HCT116 (cell line): ENCODE data around the gene TXLNA. TPM values are rescaled to one million over a fixed set of nuclear protein-coding genes. Genes with fewer than 3 reads are reported as not detected.

Experiments
- ATAC-seq: fragments of 200-7000 bp; cut with Tn5 transposase; 2 replicates; pipeline ENCODE4 v1.9.1; 2020; ENCODE audit warnings: mild to moderate bottlenecking, moderate library complexity
- BruUV-seq: library from RNA; stranded (reverse); fragments of 400-500 nt; replicated peaks from 2 replicates; lab custom pipeline; 2021; lab: Mats Ljungman, UMichigan
- CTCF ChIA-PET: fragments of 300-600 bp; sonication (Branson Sonifier 250); formaldehyde crosslinking; loops from one replicate; lab custom pipeline; 2021; ENCODE audit warnings: antibody characterized with exemption; lab: Charles Lee
- POLR2A ChIA-PET: fragments of 300-600, 350-600 bp; sonication (Branson Sonifier 250); formaldehyde crosslinking; loops from one replicate; lab custom pipeline; 2021; ENCODE audit warnings: antibody characterized with exemption; lab: Charles Lee
- RAD21 ChIA-PET, 2 experiments: fragments of 300-600 bp; sonication (Branson Sonifier 250); formaldehyde crosslinking; loops; one replicate each; lab custom pipeline; 2023; ENCODE audit warnings: low total read pairs in 2 of 2; ENCODE audit not compliant: uncharacterized antibody in 2 of 2, unreplicated experiment in 2 of 2, low non-redundant PET in 1 of 2; lab: Charles Lee
- DNase-seq: peaks from one replicate; pipeline ENCODE4 v3.0.0-alpha.2; 2010; ENCODE audit warnings: low read depth, low spot score
- H2AFZ ChIP-seq: fragments of 200-600 bp; shearing (Covaris generic), sonication (generic); 2 replicates; pipeline ENCODE4 v1.6.1; 2017; ENCODE audit warnings: low read depth, mixed run types, mixed read lengths, antibody characterized with exemption, low read length; ENCODE audit not compliant: poor library complexity, severe bottlenecking
- H3K27ac ChIP-seq: 2 replicates; pipeline ENCODE4 v1.5.1; 2012; ENCODE audit warnings: low read depth, low read length
- H3K27me3 ChIP-seq: fragments of 200-600 bp; sonication (generic); 2 replicates; pipeline ENCODE4 v1.6.1; 2016; ENCODE audit warnings: mixed run types, low read length, mixed read lengths; ENCODE audit not compliant: insufficient read depth
- H3K36me3 ChIP-seq, 2 experiments: fragments of 200-500 bp in 1 of 2; fragments of 200-600 bp in 1 of 2; sonication (Bioruptor generic) in 1 of 2; sonication (generic) in 1 of 2; 2 replicates each; pipeline versions ENCODE4 v1.5.1 to v1.6.1; 2014 to 2016; ENCODE audit warnings: low read length in 2 of 2, inconsistent platforms in 1 of 2, mixed read lengths in 1 of 2, mixed run types in 1 of 2; ENCODE audit not compliant: insufficient read depth in 2 of 2, control insufficient read depth in 1 of 2
- H3K4me1 ChIP-seq, 2 experiments: fragments of 200-600 bp in 1 of 2; sonication (generic) in 1 of 2; 2 replicates each; pipeline versions ENCODE4 v1.5.1 to v1.6.1; 2012 to 2017; ENCODE audit warnings: low read length in 2 of 2, inconsistent platforms in 1 of 2, mild to moderate bottlenecking in 1 of 2, mixed read lengths in 1 of 2, mixed run types in 1 of 2, moderate library complexity in 1 of 2; ENCODE audit not compliant: insufficient read depth in 2 of 2, control insufficient read depth in 1 of 2
- H3K4me2 ChIP-seq: fragments of 200-600 bp; sonication (generic); 2 replicates; pipeline ENCODE4 v1.6.1; 2017; ENCODE audit warnings: mixed run types, low read length, mixed read lengths
- H3K4me3 ChIP-seq, 2 experiments: fragments of 200-600 bp in 1 of 2; sonication (generic) in 1 of 2; replicated peaks in 1 of 2; 2 replicates each; pipeline ENCODE4 v1.5.1; 2011 to 2016; ENCODE audit warnings: low read length in 2 of 2, control low read depth in 1 of 2, low read depth in 1 of 2, mild to moderate bottlenecking in 1 of 2, mixed read lengths in 1 of 2, mixed run types in 1 of 2
- H3K79me2 ChIP-seq: fragments of 200-600 bp; sonication (generic); 2 replicates; pipeline ENCODE4 v1.6.1; 2017; ENCODE audit warnings: mild to moderate bottlenecking, mixed run types, low read length, moderate library complexity, mixed read lengths; ENCODE audit not compliant: insufficient read depth
- H3K9ac ChIP-seq: fragments of 200-600 bp; sonication (generic); 2 replicates; pipeline ENCODE4 v1.6.1; 2016; ENCODE audit warnings: low read length, mixed read lengths
- H3K9me2 ChIP-seq: fragments of 200-600 bp; sonication (generic), shearing (Covaris generic); 2 replicates; pipeline ENCODE4 v1.6.1; 2017; ENCODE audit warnings: mixed run types, mild to moderate bottlenecking, moderate library complexity; ENCODE audit not compliant: insufficient read depth
- H3K9me3 ChIP-seq, 2 experiments: fragments of 200-500 bp in 1 of 2; fragments of 200-600 bp in 1 of 2; sonication (Bioruptor generic) in 1 of 2; sonication (generic) in 1 of 2; 2 replicates each; pipeline ENCODE4 v1.6.1; 2014 to 2017; ENCODE audit warnings: low read length in 2 of 2, mixed read lengths in 2 of 2, inconsistent platforms in 1 of 2, low read depth in 1 of 2, mild to moderate bottlenecking in 1 of 2, mixed run types in 1 of 2, moderate library complexity in 1 of 2; ENCODE audit not compliant: control insufficient read depth in 1 of 2, insufficient read depth in 1 of 2
- H4K20me1 ChIP-seq: fragments of 200-600 bp; sonication (generic), shearing (Covaris generic); 2 replicates; pipeline ENCODE4 v1.6.1; 2017; ENCODE audit warnings: mixed run types, mild to moderate bottlenecking, moderate library complexity; ENCODE audit not compliant: insufficient read depth
- EZH2 ChIP-seq: fragments of 200-600 bp; sonication (generic); IDR thresholded peaks from 2 replicates; pipeline ENCODE4 v1.6.1; 2017; ENCODE audit warnings: antibody characterized with exemption, mixed run types
- POLR2A ChIP-seq: IDR thresholded peaks from 2 replicates; pipeline ENCODE4 v1.7.0; 2011; ENCODE audit warnings: borderline replicate concordance; ENCODE audit not compliant: insufficient read depth, insufficient read length; ENCODE audit errors: extremely low read depth
- POLR2AphosphoS5 ChIP-seq: IDR thresholded peaks from 2 replicates; pipeline ENCODE4 v1.6.1; 2011; ENCODE audit warnings: mild to moderate bottlenecking, low read depth, low read length, moderate library complexity
- YY1 ChIP-seq: IDR thresholded peaks from 2 replicates; pipeline ENCODE4 v1.6.1; 2011; ENCODE audit warnings: low read length, low read depth, moderate library complexity, mild to moderate bottlenecking; ENCODE audit not compliant: insufficient replicate concordance; ENCODE audit errors: extremely low read depth
- ZFX ChIP-seq: fragments of 450-650 bp; IDR thresholded peaks from 2 replicates; pipeline ENCODE4 v1.6.1; 2017
- intact Hi-C: fragments of 100-400 bp; cut with micrococcal nuclease; formaldehyde crosslinking; loops from 2 replicates; pipeline ENCODE4 v1.10.0; 2022
- total RNA-seq: library from RNA; stranded (reverse); gene quantifications from one replicate; pipeline ENCODE4 v1.2.1, GENCODE V29; 2021; ENCODE audit not compliant: unreplicated experiment
- TF ChIP-seq, protein P1 (sequence below): IDR thresholded peaks from 2 replicates; pipeline ENCODE4 v1.6.1; 2012

Gene TXLNA
- total RNA-seq, 1 experiment from 2014 or later: 37.2 TPM

DNA sequence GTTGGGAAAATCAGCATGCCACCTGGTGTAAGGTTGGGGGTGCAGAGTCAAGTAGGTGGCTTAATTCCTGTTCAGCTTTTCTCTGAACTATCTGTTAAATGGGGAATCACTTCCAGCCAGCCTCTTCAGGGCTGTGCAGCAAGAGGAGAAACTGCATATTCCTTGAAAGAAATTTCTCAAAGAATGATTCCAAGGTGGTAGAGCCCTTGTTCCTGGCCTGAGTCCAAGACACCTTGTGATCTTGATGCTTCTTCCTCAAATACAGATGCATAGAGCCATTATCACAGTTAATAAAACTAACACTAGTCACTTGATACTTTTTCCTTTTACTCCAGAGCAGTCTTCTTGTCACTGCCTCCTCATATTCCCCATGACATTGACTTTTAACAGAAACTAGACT is 5.2 kb downstream of the TXLNA start:
- no peak overlapping the region for H3K9ac ChIP-seq
- no peak overlapping the region for H3K27ac ChIP-seq
- no peaks in the 10 kb centered on the region for H3K9me2 ChIP-seq
- ATAC-seq (no peak), DNase-seq (no peak)
- RAD21 ChIA-PET: no interaction called here
- POLR2A ChIA-PET: interaction anchor here (0.6 kb wide), 1 partner anchor 192 kb away, joined by 3 read pairs; no protein-coding TSS in a partner anchor
- H3K27me3 ChIP-seq: no peaks in the 10 kb centered on the region
- H3K79me2 ChIP-seq: peaks cover 86% of the 10 kb centered on the region
- CTCF ChIA-PET: no interaction called here
- H3K9me3 ChIP-seq: no peaks in the 10 kb centered on the region
- H3K4me2 ChIP-seq: no peak overlapping the region
- peaks cover 55 to 73% of the 10 kb centered on the region in 2 experiments for H3K36me3 ChIP-seq
- no TSS peak for BruUV-seq
- H3K4me1 ChIP-seq: peaks cover 9 to 21% of the 10 kb centered on the region in 2 experiments
- no peak overlapping the region for H2AFZ ChIP-seq
- no peak overlapping the region for H3K4me3 ChIP-seq
- H4K20me1 ChIP-seq: peaks cover 15% of the 10 kb centered on the region; the same call in 1 of the 2 replicates
- TF ChIP-seq, protein P1, sequence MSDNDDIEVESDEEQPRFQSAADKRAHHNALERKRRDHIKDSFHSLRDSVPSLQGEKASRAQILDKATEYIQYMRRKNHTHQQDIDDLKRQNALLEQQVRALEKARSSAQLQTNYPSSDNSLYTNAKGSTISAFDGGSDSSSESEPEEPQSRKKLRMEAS: no peak
- no peak for TF ChIP-seq ZFX
- TF ChIP-seq POLR2A: no peak
- TF ChIP-seq POLR2AphosphoS5: no peak
- TF ChIP-seq YY1: no peak
- intact Hi-C loops: no loop called here

DNA sequence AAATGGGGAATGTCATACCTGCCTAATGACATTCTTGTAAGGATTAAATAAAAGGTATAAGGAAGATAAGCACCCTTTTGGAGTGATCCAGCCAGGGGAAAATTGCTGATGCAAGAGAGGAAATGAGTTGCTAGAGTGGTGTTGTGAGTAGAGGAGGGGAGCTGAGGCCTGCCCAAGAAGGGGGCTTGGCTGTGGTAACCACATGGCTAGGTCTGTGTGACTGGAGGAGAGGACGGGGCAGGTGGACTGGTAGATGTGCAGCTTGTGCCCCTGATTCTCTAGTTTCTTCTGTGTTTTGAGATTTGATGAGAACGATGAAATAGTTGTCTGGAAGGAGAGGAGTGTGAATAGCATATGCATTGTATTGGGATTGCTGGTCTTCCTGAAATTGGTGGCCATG is 6.6 kb downstream of the TXLNA start:
- no peak for ATAC-seq
- RAD21 ChIA-PET: no interaction called here
- H3K79me2 ChIP-seq: peaks cover 81% of the 10 kb centered on the region
- no peak overlapping the region for H3K27ac ChIP-seq
- CTCF ChIA-PET: no interaction called here
- peaks cover 15% of the 10 kb centered on the region; the same call in 1 of the 2 replicates for H4K20me1 ChIP-seq
- H3K4me2 ChIP-seq: no peak overlapping the region
- H3K9me3 ChIP-seq: no peaks in the 10 kb centered on the region
- no peak for DNase-seq
- BruUV-seq: no TSS peak
- no peaks in the 10 kb centered on the region for H3K9me2 ChIP-seq
- H3K27me3 ChIP-seq: no peaks in the 10 kb centered on the region
- POLR2A ChIA-PET: no interaction called here
- H3K36me3 ChIP-seq: peaks cover 63 to 78% of the 10 kb centered on the region in 2 experiments
- no peak overlapping the region for H3K9ac ChIP-seq
- no peak overlapping the region for H3K4me3 ChIP-seq
- intact Hi-C loops: no loop called here
- no peak overlapping the region for H2AFZ ChIP-seq
- TF ChIP-seq EZH2: no peak
- H3K4me1 ChIP-seq: peaks cover 2 to 11% of the 10 kb centered on the region in 2 experiments
